HCT116 (cell line): ENCODE measurements around the gene CTBS. TPM values are rescaled to one million over a fixed set of nuclear protein-coding genes. Genes with fewer than 3 reads are reported as not detected.

Experiments
- ATAC-seq: fragments of 200-7000 bp; cut with Tn5 transposase; 2 replicates; pipeline ENCODE4 v1.9.1; 2020; ENCODE audit warnings: mild to moderate bottlenecking, moderate library complexity
- BruUV-seq: library from RNA; stranded (reverse); fragments of 400-500 nt; replicated peaks from 2 replicates; lab custom pipeline; 2021; lab: Mats Ljungman, UMichigan
- CTCF ChIA-PET: fragments of 300-600 bp; sonication (Branson Sonifier 250); formaldehyde crosslinking; loops from one replicate; lab custom pipeline; 2021; ENCODE audit warnings: antibody characterized with exemption; lab: Charles Lee
- POLR2A ChIA-PET: fragments of 300-600, 350-600 bp; sonication (Branson Sonifier 250); formaldehyde crosslinking; loops from one replicate; lab custom pipeline; 2021; ENCODE audit warnings: antibody characterized with exemption; lab: Charles Lee
- RAD21 ChIA-PET, 2 experiments: fragments of 300-600 bp; sonication (Branson Sonifier 250); formaldehyde crosslinking; loops; one replicate each; lab custom pipeline; 2023; ENCODE audit warnings: low total read pairs in 2 of 2; ENCODE audit not compliant: uncharacterized antibody in 2 of 2, unreplicated experiment in 2 of 2, low non-redundant PET in 1 of 2; lab: Charles Lee
- DNase-seq: peaks from one replicate; pipeline ENCODE4 v3.0.0-alpha.2; 2010; ENCODE audit warnings: low read depth, low spot score
- H2AFZ ChIP-seq: fragments of 200-600 bp; shearing (Covaris generic), sonication (generic); 2 replicates; pipeline ENCODE4 v1.6.1; 2017; ENCODE audit warnings: low read depth, mixed run types, mixed read lengths, antibody characterized with exemption, low read length; ENCODE audit not compliant: poor library complexity, severe bottlenecking
- H3K27ac ChIP-seq: 2 replicates; pipeline ENCODE4 v1.5.1; 2012; ENCODE audit warnings: low read depth, low read length
- H3K27me3 ChIP-seq: fragments of 200-600 bp; sonication (generic); 2 replicates; pipeline ENCODE4 v1.6.1; 2016; ENCODE audit warnings: mixed run types, low read length, mixed read lengths; ENCODE audit not compliant: insufficient read depth
- H3K36me3 ChIP-seq, 2 experiments: fragments of 200-500 bp in 1 of 2; fragments of 200-600 bp in 1 of 2; sonication (Bioruptor generic) in 1 of 2; sonication (generic) in 1 of 2; 2 replicates each; pipeline versions ENCODE4 v1.5.1 to v1.6.1; 2014 to 2016; ENCODE audit warnings: low read length in 2 of 2, inconsistent platforms in 1 of 2, mixed read lengths in 1 of 2, mixed run types in 1 of 2; ENCODE audit not compliant: insufficient read depth in 2 of 2, control insufficient read depth in 1 of 2
- H3K4me1 ChIP-seq, 2 experiments: fragments of 200-600 bp in 1 of 2; sonication (generic) in 1 of 2; 2 replicates each; pipeline versions ENCODE4 v1.5.1 to v1.6.1; 2012 to 2017; ENCODE audit warnings: low read length in 2 of 2, inconsistent platforms in 1 of 2, mild to moderate bottlenecking in 1 of 2, mixed read lengths in 1 of 2, mixed run types in 1 of 2, moderate library complexity in 1 of 2; ENCODE audit not compliant: insufficient read depth in 2 of 2, control insufficient read depth in 1 of 2
- H3K4me2 ChIP-seq: fragments of 200-600 bp; sonication (generic); 2 replicates; pipeline ENCODE4 v1.6.1; 2017; ENCODE audit warnings: mixed run types, low read length, mixed read lengths
- H3K4me3 ChIP-seq, 2 experiments: fragments of 200-600 bp in 1 of 2; sonication (generic) in 1 of 2; replicated peaks in 1 of 2; 2 replicates each; pipeline ENCODE4 v1.5.1; 2011 to 2016; ENCODE audit warnings: low read length in 2 of 2, control low read depth in 1 of 2, low read depth in 1 of 2, mild to moderate bottlenecking in 1 of 2, mixed read lengths in 1 of 2, mixed run types in 1 of 2
- H3K79me2 ChIP-seq: fragments of 200-600 bp; sonication (generic); 2 replicates; pipeline ENCODE4 v1.6.1; 2017; ENCODE audit warnings: mild to moderate bottlenecking, mixed run types, low read length, moderate library complexity, mixed read lengths; ENCODE audit not compliant: insufficient read depth
- H3K9ac ChIP-seq: fragments of 200-600 bp; sonication (generic); 2 replicates; pipeline ENCODE4 v1.6.1; 2016; ENCODE audit warnings: low read length, mixed read lengths
- H3K9me2 ChIP-seq: fragments of 200-600 bp; sonication (generic), shearing (Covaris generic); 2 replicates; pipeline ENCODE4 v1.6.1; 2017; ENCODE audit warnings: mixed run types, mild to moderate bottlenecking, moderate library complexity; ENCODE audit not compliant: insufficient read depth
- H3K9me3 ChIP-seq, 2 experiments: fragments of 200-500 bp in 1 of 2; fragments of 200-600 bp in 1 of 2; sonication (Bioruptor generic) in 1 of 2; sonication (generic) in 1 of 2; 2 replicates each; pipeline ENCODE4 v1.6.1; 2014 to 2017; ENCODE audit warnings: low read length in 2 of 2, mixed read lengths in 2 of 2, inconsistent platforms in 1 of 2, low read depth in 1 of 2, mild to moderate bottlenecking in 1 of 2, mixed run types in 1 of 2, moderate library complexity in 1 of 2; ENCODE audit not compliant: control insufficient read depth in 1 of 2, insufficient read depth in 1 of 2
- H4K20me1 ChIP-seq: fragments of 200-600 bp; sonication (generic), shearing (Covaris generic); 2 replicates; pipeline ENCODE4 v1.6.1; 2017; ENCODE audit warnings: mixed run types, mild to moderate bottlenecking, moderate library complexity; ENCODE audit not compliant: insufficient read depth
- CBX3 ChIP-seq: IDR thresholded peaks from 2 replicates; pipeline ENCODE4 v1.6.1; 2012; ENCODE audit warnings: low read depth
- POLR2A ChIP-seq: IDR thresholded peaks from 2 replicates; pipeline ENCODE4 v1.7.0; 2011; ENCODE audit warnings: borderline replicate concordance; ENCODE audit not compliant: insufficient read depth, insufficient read length; ENCODE audit errors: extremely low read depth
- RAD21 ChIP-seq: IDR thresholded peaks from 2 replicates; pipeline ENCODE4 v1.6.1; 2012; ENCODE audit warnings: low read depth, mild to moderate bottlenecking
- REST ChIP-seq: IDR thresholded peaks from 2 replicates; pipeline ENCODE4 v1.6.1; 2012; ENCODE audit warnings: low read depth
- SP1 ChIP-seq: IDR thresholded peaks from 2 replicates; pipeline ENCODE4 v1.6.1; 2012; ENCODE audit warnings: low read depth
- SRF ChIP-seq: IDR thresholded peaks from 2 replicates; pipeline ENCODE4 v1.6.1; 2012; ENCODE audit warnings: low read depth
- YY1 ChIP-seq: IDR thresholded peaks from 2 replicates; pipeline ENCODE4 v1.6.1; 2011; ENCODE audit warnings: low read length, low read depth, moderate library complexity, mild to moderate bottlenecking; ENCODE audit not compliant: insufficient replicate concordance; ENCODE audit errors: extremely low read depth
- ZBTB33 ChIP-seq: IDR thresholded peaks from 2 replicates; pipeline ENCODE4 v1.6.1; 2011; ENCODE audit warnings: mild to moderate bottlenecking, low read length, moderate library complexity; ENCODE audit not compliant: insufficient replicate concordance; ENCODE audit errors: extremely low read depth
- ZFX ChIP-seq: fragments of 450-650 bp; IDR thresholded peaks from 2 replicates; pipeline ENCODE4 v1.6.1; 2017
- intact Hi-C: fragments of 100-400 bp; cut with micrococcal nuclease; formaldehyde crosslinking; loops from 2 replicates; pipeline ENCODE4 v1.10.0; 2022
- total RNA-seq: library from RNA; stranded (reverse); gene quantifications from one replicate; pipeline ENCODE4 v1.2.1, GENCODE V29; 2021; ENCODE audit not compliant: unreplicated experiment

The CTBS gene
- total RNA-seq, 1 experiment from 2014 or later = 19.5 TPM

GRCh38 chr1:84509029-84509428 is 65.2 kb downstream of the CTBS start:
- H2AFZ ChIP-seq = no peak overlapping the region
- peaks cover 13 to 19% of the 10 kb centered on the region in 2 experiments for H3K4me1 ChIP-seq
- ATAC-seq (no peak), DNase-seq (no peak)
- peaks cover 30% of the 10 kb centered on the region for H3K79me2 ChIP-seq
- H3K27ac ChIP-seq = no peak overlapping the region
- no peak overlapping the region for H3K4me3 ChIP-seq
- H3K9ac ChIP-seq = no peak overlapping the region
- no peak overlapping the region for H3K4me2 ChIP-seq
- TF ChIP-seq ZFX (no peak), CBX3 (no peak), SRF (no peak), YY1 (no peak), SP1 (no peak), ZBTB33 (no peak), RAD21 (no peak), REST (no peak), POLR2A (no peak)
- H3K9me3 ChIP-seq = peaks cover 0 to 9% of the 10 kb centered on the region in 2 experiments; a peak in 2 of 4 replicates
- ChIA-PET POLR2A (no interaction called here), CTCF (no interaction called here), RAD21 (no interaction called here)
- BruUV-seq = no TSS peak
- no peaks in the 10 kb centered on the region for H3K9me2 ChIP-seq
- 0 out of 2 replicates have a peak, but pooled peaks cover 5% of the 10 kb centered on the region for H4K20me1 ChIP-seq
- intact Hi-C loops = loop anchor here (5.0 to 10.0 kb wide), 3 partner anchors 96 to 367 kb away; partner anchors contain the start of gene PRKACB
- H3K36me3 ChIP-seq = no peaks in the 10 kb centered on the region; a peak in 1 of 4 replicates
- no peaks in the 10 kb centered on the region for H3K27me3 ChIP-seq
